Measurements from ENCODE around the gene CDKN1A.

The CDKN1A gene

GRCh38 chr6:36724514-36725390 lies 46.2 kb downstream of the CDKN1A start:
- in situ Hi-C loops (cut with HindIII; ENCODE audit: low pct_ligation_motif_present, low pct_unique_long_range_greater_than_20kb, low sequenced_read_pairs) = loop anchor here (25.0 kb wide), 1 partner anchor 112 kb away; no protein-coding TSS in a partner anchor
- DNase-seq = peak; percentile 67

- in situ Hi-C loops (cut with HindIII; ENCODE audit: low pct_ligation_motif_present, low pct_unique_long_range_greater_than_20kb, low sequenced_read_pairs) = no loop called here
- DNase-seq = no peak
These were observed 47.1 kb downstream of the CDKN1A start for GRCh38 chr6:36725581-36725980.

GRCh38 chr6:36727505-36728021 lies 49.0 kb downstream of the CDKN1A start:
- in situ Hi-C loops (cut with HindIII; ENCODE audit: low pct_ligation_motif_present, low pct_unique_long_range_greater_than_20kb, low sequenced_read_pairs) = no loop called here
- DNase-seq = peak; percentile 2

GRCh38 chr6:36728289-36729160 lies 50.0 kb downstream of the CDKN1A start:
- DNase-seq = no peak
- in situ Hi-C loops (cut with HindIII; ENCODE audit: low pct_ligation_motif_present, low pct_unique_long_range_greater_than_20kb, low sequenced_read_pairs) = no loop called here

- no peak for DNase-seq
- in situ Hi-C loops (cut with HindIII; ENCODE audit: low pct_ligation_motif_present, low pct_unique_long_range_greater_than_20kb, low sequenced_read_pairs) = no loop called here
These were observed 50.6 kb downstream of the CDKN1A start for GRCh38 chr6:36729161-36729524.

- no peak for DNase-seq
- in situ Hi-C loops (cut with HindIII; ENCODE audit: low pct_ligation_motif_present, low pct_unique_long_range_greater_than_20kb, low sequenced_read_pairs) = no loop called here
These were observed 52.2 kb downstream of the CDKN1A start for GRCh38 chr6:36730424-36731380.

GRCh38 chr6:36731622-36732310 lies 53.3 kb downstream of the CDKN1A start:
- no peak for DNase-seq
- in situ Hi-C loops (cut with HindIII; ENCODE audit: low pct_ligation_motif_present, low pct_unique_long_range_greater_than_20kb, low sequenced_read_pairs) = no loop called here

GRCh38 chr6:36733300-36733699 lies 54.8 kb downstream of the CDKN1A start:
- in situ Hi-C loops (cut with HindIII; ENCODE audit: low pct_ligation_motif_present, low pct_unique_long_range_greater_than_20kb, low sequenced_read_pairs) = no loop called here

GRCh38 chr6:36734486-36735060 lies 56.1 kb downstream of the CDKN1A start:
- in situ Hi-C loops (cut with HindIII; ENCODE audit: low pct_ligation_motif_present, low pct_unique_long_range_greater_than_20kb, low sequenced_read_pairs) = no loop called here
- DNase-seq = no peak

More at GRCh38 chr6:36733300-36733699, 54.8 kb downstream of the CDKN1A start:
- no peak for DNase-seq

GRCh38 chr6:36735110-36736071 lies 56.9 kb downstream of the CDKN1A start:
- DNase-seq = no peak
- in situ Hi-C loops (cut with HindIII; ENCODE audit: low pct_ligation_motif_present, low pct_unique_long_range_greater_than_20kb, low sequenced_read_pairs) = no loop called here

Measured in ACHN (cell line).